GM12878 (cell line): ENCODE measurements around the gene DCST1. TPM values are rescaled to one million over a fixed set of nuclear protein-coding genes. Genes with fewer than 3 reads are reported as not detected.

ENCODE experiments used
- ATAC-seq: fragments of 200-7000 bp; cut with Tn5 transposase; 3 replicates; pipeline ENCODE4 v1.9.1; 2020; ENCODE audit warnings: mild to moderate bottlenecking, moderate library complexity
- BruUV-seq: library from RNA; stranded (reverse); fragments of 400-500 nt; replicated peaks from 2 replicates; lab custom pipeline; 2021; lab: Mats Ljungman, UMichigan
- CTCF ChIA-PET: fragments of 300-600 bp; sonication (Branson Sonifier 250); formaldehyde crosslinking; extraction: SDS; loops from one replicate; lab custom pipeline; 2021; ENCODE audit warnings: inconsistent platforms; lab: Yijun Ruan, JAX
- POLR2A ChIA-PET: fragments of 350-600 bp; formaldehyde crosslinking; extraction: SDS; loops from one replicate; lab custom pipeline; 2021; ENCODE audit warnings: inconsistent platforms; lab: Charles Lee
- RAD21 ChIA-PET: fragments of 300-600 bp; sonication (Branson Sonifier 250); formaldehyde crosslinking; loops from one replicate; lab custom pipeline; 2023; ENCODE audit warnings: antibody characterized with exemption; ENCODE audit not compliant: unreplicated experiment; lab: Charles Lee
- SMC1A ChIA-PET: fragments of 300-600 bp; sonication (Branson Sonifier 250); formaldehyde crosslinking; loops from one replicate; lab custom pipeline; 2023; ENCODE audit not compliant: unreplicated experiment, uncharacterized antibody; lab: Charles Lee
- DNase-seq: peaks from one replicate; pipeline ENCODE4 v3.0.0-alpha.2; 2011; ENCODE audit warnings: low read depth, low spot score
- FAIRE-seq: peaks from 3 replicates; lab custom pipeline; 2011; peaks lifted over from hg19 to GRCh38; lab: Jason Lieb, UNC
- H2AFZ ChIP-seq: 2 replicates; pipeline ENCODE4 v1.6.0; 2011; ENCODE audit warnings: low read depth, low read length, control low read depth; ENCODE audit not compliant: control insufficient read depth
- H3K27ac ChIP-seq: 2 replicates; pipeline ENCODE4 v1.5.1; 2011; ENCODE audit warnings: control low read depth; ENCODE audit not compliant: control insufficient read depth, insufficient read depth
- H3K27me3 ChIP-seq, 2 experiments: replicated peaks in 1 of 2; 2 replicates each; pipeline versions ENCODE4 v1.6.0 to v1.6.1; 2011; ENCODE audit warnings: low read length in 1 of 2; ENCODE audit not compliant: control insufficient read depth in 2 of 2, insufficient read depth in 2 of 2
- H3K36me3 ChIP-seq, 2 experiments: 2 replicates each; pipeline ENCODE4 v1.5.1; 2011; ENCODE audit warnings: low read length in 1 of 2; ENCODE audit not compliant: control insufficient read depth in 2 of 2, insufficient read depth in 2 of 2
- H3K4me1 ChIP-seq: 2 replicates; pipeline ENCODE4 v1.6.1; 2011; ENCODE audit warnings: mild to moderate bottlenecking, low read length, moderate library complexity, mixed read lengths; ENCODE audit not compliant: control insufficient read depth, insufficient read depth
- H3K4me2 ChIP-seq: 2 replicates; pipeline ENCODE4 v1.6.0; 2011; ENCODE audit warnings: control low read depth; ENCODE audit not compliant: control insufficient read depth, insufficient read depth
- H3K4me3 ChIP-seq: fragments of 200-600 bp; sonication (generic); 2 replicates; pipeline ENCODE4 v1.5.1; 2016
- H3K79me2 ChIP-seq: 2 replicates; pipeline ENCODE4 v1.6.0; 2011; ENCODE audit warnings: low read length; ENCODE audit not compliant: control insufficient read depth, insufficient read depth
- H3K9ac ChIP-seq: 2 replicates; pipeline ENCODE4 v1.8.0; 2011; ENCODE audit warnings: low read length, control low read depth, mixed read lengths; ENCODE audit not compliant: control insufficient read depth, insufficient read depth
- H3K9me3 ChIP-seq: replicated peaks from 3 replicates; pipeline ENCODE4 v1.5.1; 2011; ENCODE audit warnings: mild to moderate bottlenecking, low read length; ENCODE audit not compliant: control insufficient read depth, insufficient read depth
- H4K20me1 ChIP-seq: 2 replicates; pipeline ENCODE4 v1.6.0; 2011; ENCODE audit not compliant: control insufficient read depth, insufficient read depth
- POLR2A ChIP-seq: IDR thresholded peaks from 2 replicates; pipeline ENCODE4 v1.6.1; 2011; ENCODE audit warnings: low read depth, mild to moderate bottlenecking, low read length
- SREBF2 ChIP-seq: IDR thresholded peaks from 2 replicates; pipeline ENCODE4 v1.6.1; 2012; ENCODE audit warnings: mild to moderate bottlenecking, low read length
- WGBS: methylation state at CpG from one replicate; pipeline ENCODE4 v1.1.6; 2016; ENCODE audit warnings: low lambda C conversion rate; ENCODE audit not compliant: insufficient replicate concordance, insufficient coverage; ENCODE audit errors: missing lambda C conversion rate; 5-methylcytosine and 5-hydroxymethylcytosine counted together
- in situ Hi-C: fragments of 300-500 bp; cut with MboI; formaldehyde crosslinking; loops from 9 replicates; pipeline ENCODE4 v1.14.3; 2018; ENCODE audit warnings: mixed read lengths
- intact Hi-C: fragments of 100-400 bp; cut with micrococcal nuclease; formaldehyde crosslinking; loops from one replicate; pipeline ENCODE4 v1.14.2; 2022; ENCODE audit not compliant: unreplicated experiment
- polyA plus RNA-seq, 11 experiments: library from polyadenylated mRNA; depleted of rRNA in 4 of 11; unstranded in 6 of 11; stranded (reverse) in 5 of 11; fragments of >200 nt; fragmentation: Nextera tagmentation in 4 of 11; fragmentation: Illumina TruSeq in 1 of 11; extraction: Ambion mirVana in 4 of 11; extraction: Trizol in 1 of 11; gene quantifications; 1 replicate in 1 of 11; 2 replicates in 10 of 11; pipeline versions ENCODE4 v1.2.1 to v1.2.3, GENCODE V29; 2011 to 2016; ENCODE audit warnings: inconsistent platforms in 2 of 11, missing spikeins in 2 of 11, low read depth in 1 of 11
- total RNA-seq, 4 experiments: library from RNA; depleted of rRNA in 3 of 4; stranded (reverse); fragments of >200 nt in 3 of 4; fragmentation: Illumina TruSeq in 1 of 4; extraction: Trizol in 1 of 4; gene quantifications; 2 replicates each; pipeline versions ENCODE4 v1.2.1 to v1.2.3, GENCODE V29; 2013 to 2021
- TF ChIP-seq, protein P1 (sequence below): fragments of 450-650 bp; IDR thresholded peaks from 2 replicates; pipeline ENCODE4 v1.6.1; 2018; ENCODE audit warnings: borderline replicate concordance, mild to moderate bottlenecking; ENCODE audit not compliant: partially characterized antibody

The DCST1 gene
- total and polyA plus RNA-seq, 10 of the 15 experiments (the other 5 are each of a cell fraction or from before 2014, with no cell fraction given), result not detected

DNA sequence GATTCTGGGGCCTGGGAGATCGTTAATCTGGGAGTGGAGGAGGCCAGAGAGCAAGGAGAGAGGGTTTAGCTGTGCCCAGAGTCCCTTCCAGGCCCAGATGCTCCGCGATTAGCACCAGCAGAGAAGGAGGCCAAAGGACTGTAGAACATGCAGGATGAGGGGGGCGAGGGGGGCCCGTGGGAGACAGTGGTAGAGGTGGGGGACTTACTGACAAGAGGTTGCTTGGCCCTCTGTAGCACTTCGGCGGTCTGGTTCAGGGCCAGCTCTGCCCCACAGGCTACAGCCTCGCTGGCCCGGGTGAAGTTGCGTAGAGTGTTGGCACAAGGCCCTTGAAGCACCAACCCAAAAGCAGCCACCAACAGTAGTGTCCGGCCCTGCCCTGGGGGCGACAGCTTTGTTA is 738 bp upstream of the DCST1 start:
- WGBS, result 52% methylated on average over 12 of the region's 12 CpGs
- no peak for FAIRE-seq
- no TSS peak for BruUV-seq

More for the DNA sequence above, 738 bp upstream of the DCST1 start:
- H3K4me2 ChIP-seq, result no peak overlapping the region
- ChIA-PET CTCF (interaction anchor here (1.4 kb wide), 1 partner anchor 12 kb away, joined by 4 read pairs; no protein-coding TSS in a partner anchor), SMC1A (no interaction called here), POLR2A (interaction anchor here (1.3 kb wide), 1 partner anchor 50 kb away, joined by 4 read pairs; the partner anchor contains the start of gene FLAD1), RAD21 (no interaction called here)
- in situ Hi-C loops (no loop called here), intact Hi-C loops (no loop called here)
- no peak for TF ChIP-seq POLR2A
- TF ChIP-seq SREBF2, result no peak
- TF ChIP-seq, protein P1, sequence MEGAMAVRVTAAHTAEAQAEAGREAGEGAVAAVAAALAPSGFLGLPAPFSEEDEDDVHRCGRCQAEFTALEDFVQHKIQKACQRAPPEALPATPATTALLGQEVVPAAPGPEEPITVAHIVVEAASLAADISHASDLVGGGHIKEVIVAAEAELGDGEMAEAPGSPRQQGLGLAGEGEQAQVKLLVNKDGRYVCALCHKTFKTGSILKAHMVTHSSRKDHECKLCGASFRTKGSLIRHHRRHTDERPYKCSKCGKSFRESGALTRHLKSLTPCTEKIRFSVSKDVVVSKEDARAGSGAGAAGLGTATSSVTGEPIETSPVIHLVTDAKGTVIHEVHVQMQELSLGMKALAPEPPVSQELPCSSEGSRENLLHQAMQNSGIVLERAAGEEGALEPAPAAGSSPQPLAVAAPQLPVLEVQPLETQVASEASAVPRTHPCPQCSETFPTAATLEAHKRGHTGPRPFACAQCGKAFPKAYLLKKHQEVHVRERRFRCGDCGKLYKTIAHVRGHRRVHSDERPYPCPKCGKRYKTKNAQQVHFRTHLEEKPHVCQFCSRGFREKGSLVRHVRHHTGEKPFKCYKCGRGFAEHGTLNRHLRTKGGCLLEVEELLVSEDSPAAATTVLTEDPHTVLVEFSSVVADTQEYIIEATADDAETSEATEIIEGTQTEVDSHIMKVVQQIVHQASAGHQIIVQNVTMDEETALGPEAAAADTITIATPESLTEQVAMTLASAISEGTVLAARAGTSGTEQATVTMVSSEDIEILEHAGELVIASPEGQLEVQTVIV, result no peak
- no peak overlapping the region for H3K4me3 ChIP-seq
- DNase-seq (no peak), ATAC-seq (no peak)
- peaks cover 0 to 3% of the 10 kb centered on the region in 2 experiments; a peak in 1 of 4 replicates for H3K27me3 ChIP-seq
- no peaks in the 10 kb centered on the region for H4K20me1 ChIP-seq
- no peak overlapping the region for H3K27ac ChIP-seq
- H3K4me1 ChIP-seq, result no peaks in the 10 kb centered on the region
- no peaks in the 10 kb centered on the region for H3K9me3 ChIP-seq
- H3K36me3 ChIP-seq, result no peaks in the 10 kb centered on the region
- H2AFZ ChIP-seq, result no peak overlapping the region
- H3K79me2 ChIP-seq, result no peaks in the 10 kb centered on the region
- H3K9ac ChIP-seq, result no peak overlapping the region
